Measurements from ENCODE around the gene MLKL. TPM values are rescaled to one million over a fixed set of nuclear protein-coding genes. Genes with fewer than 3 reads are reported as not detected.

MLKL gene
- total RNA-seq: 10 to 100 TPM; 24.9 to 25.3 TPM

DNA sequence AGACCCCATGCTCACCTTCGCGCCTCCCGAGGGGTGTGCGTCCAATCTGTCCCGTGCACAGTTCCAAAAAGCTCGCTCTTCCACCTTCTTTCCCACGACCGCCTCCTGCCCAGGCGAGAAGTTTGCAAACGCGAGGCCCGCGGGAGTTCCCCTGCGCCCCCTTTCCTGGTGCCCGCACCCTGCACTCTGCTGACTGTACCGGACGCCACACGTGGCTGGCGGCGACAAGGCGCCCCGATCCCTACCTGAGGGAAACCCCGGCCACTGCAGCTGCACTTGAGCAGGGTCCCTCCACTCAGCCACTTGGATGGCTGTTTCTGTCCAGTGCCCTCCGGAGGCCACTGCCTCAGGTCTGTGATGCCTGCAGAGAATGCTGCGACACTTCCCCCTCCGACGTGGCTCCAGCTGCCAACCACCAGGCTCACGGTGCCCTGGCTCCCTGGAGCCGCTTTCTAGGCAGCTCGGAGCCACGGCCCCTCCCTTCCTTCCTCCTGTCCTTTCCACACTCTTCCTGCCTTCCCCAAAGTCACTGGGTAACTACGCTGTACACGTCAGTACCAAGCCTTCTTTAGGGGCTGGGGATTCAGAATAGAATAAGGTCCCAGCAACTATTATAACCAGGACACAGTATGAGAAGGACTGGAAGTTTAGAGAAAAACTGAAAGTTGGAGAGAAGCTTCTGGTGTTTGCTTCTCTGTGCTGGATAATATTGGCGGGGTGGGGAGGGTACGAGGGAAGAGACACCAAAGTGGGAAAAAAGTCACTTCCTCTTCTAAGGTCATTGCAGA lies at the start of gene MLKL:
Gene MLKL (minus strand): TSS at position 425 of the 788 bp plus-strand sequence. CDS start 5,105 bp downstream, outside the sequence.

DNA sequence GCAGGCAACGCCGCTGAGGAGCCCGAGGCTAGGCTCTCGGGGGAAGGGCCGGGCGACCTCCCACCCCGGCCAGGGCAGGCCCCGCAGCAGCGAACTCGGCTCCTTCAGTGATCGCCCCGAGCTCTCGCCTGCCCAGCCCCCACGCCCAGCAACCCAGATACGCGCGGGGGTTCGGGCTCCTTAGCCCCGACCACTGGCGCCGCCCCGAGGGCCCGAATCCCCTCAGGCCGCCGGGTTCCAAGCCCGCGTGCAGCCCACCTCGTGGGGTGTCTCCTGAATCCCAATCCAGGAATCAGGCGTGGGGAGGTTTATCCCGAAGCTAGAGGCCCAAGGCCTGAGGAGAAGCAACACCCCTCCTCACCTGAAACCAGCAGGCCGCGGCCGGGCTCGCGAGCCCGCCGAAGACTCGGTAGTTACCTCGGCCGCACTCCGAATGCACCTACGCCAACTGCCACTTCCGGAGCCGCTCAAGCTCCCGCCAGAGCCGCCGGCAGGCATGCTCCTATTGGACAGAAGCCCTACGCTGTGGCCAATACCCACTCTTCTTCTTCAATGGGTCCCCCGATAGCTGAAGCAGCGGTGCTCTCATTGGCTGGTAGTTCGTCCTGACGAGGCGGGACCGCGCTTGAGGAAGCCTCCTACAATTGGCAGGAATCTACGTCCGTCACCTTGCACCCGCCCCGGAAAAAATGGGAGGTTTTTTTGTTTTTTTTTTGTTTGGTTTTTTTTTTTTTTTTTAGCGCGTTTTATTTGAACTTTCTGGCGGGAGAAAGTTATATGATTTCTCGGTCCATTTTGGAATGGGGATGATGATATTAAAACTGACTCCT lies 34.0 kb downstream of the MLKL start, which contains the start of gene RFWD3:
Gene RFWD3 (minus strand): TSS at position 453 of the 830 bp plus-strand sequence. CDS start 5,428 bp downstream, outside the sequence.

Other genes with a start within 250 kb of the MLKL start
- 100 to 1,000 TPM; 157 to 165 TPM for gene GLG1, start 93.7 kb downstream of the MLKL start, total RNA-seq
- 10 to 100 TPM; 81.7 to 84.6 TPM for gene RFWD3, start 34.0 kb downstream of the MLKL start, total RNA-seq
- gene FA2H, start 74.0 kb upstream of the MLKL start, total RNA-seq: under 1 TPM; 0.13 to 0.34 TPM